ENCODE measurements around the gene BTG2.

DNA sequence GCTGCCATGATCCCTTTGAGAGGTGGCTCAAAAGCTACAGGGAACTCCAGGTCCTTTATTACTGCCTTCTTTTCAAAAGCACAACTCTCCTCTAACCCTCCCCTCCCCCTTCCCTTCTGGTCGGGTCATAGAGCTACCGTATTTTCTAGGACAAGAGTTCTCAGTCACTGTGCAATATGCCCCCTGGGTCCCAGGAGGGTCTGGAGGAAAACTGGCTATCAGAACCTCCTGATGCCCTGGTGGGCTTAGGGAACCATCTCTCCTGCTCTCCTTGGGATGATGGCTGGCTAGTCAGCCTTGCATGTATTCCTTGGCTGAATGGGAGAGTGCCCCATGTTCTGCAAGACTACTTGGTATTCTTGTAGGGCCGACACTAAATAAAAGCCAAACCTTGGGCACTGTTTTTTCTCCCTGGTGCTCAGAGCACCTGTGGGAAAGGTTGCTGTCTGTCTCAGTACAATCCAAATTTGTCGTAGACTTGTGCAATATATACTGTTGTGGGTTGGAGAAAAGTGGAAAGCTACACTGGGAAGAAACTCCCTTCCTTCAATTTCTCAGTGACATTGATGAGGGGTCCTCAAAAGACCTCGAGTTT, 3.1 kb downstream of the BTG2 start:
- TF ChIP-seq, protein P1, sequence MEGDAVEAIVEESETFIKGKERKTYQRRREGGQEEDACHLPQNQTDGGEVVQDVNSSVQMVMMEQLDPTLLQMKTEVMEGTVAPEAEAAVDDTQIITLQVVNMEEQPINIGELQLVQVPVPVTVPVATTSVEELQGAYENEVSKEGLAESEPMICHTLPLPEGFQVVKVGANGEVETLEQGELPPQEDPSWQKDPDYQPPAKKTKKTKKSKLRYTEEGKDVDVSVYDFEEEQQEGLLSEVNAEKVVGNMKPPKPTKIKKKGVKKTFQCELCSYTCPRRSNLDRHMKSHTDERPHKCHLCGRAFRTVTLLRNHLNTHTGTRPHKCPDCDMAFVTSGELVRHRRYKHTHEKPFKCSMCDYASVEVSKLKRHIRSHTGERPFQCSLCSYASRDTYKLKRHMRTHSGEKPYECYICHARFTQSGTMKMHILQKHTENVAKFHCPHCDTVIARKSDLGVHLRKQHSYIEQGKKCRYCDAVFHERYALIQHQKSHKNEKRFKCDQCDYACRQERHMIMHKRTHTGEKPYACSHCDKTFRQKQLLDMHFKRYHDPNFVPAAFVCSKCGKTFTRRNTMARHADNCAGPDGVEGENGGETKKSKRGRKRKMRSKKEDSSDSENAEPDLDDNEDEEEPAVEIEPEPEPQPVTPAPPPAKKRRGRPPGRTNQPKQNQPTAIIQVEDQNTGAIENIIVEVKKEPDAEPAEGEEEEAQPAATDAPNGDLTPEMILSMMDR (IDR thresholded peaks at IDR 0.05) = no peak
- TF ChIP-seq POLR2A (IDR thresholded peaks at IDR 0.05) = no peak

All from breast epithelium (tissue), 3 donors.